H1 (cell line): Measurements from ENCODE around the gene FOXO1. TPM values are rescaled to one million over a fixed set of nuclear protein-coding genes. Genes with fewer than 3 reads are reported as not detected.

ENCODE experiments used
- CTCF ChIA-PET: fragments of 300-600 bp; sonication (Branson Sonifier 250); formaldehyde crosslinking; loops from one replicate; lab custom pipeline; 2021; ENCODE audit not compliant: partially characterized antibody; lab: Charles Lee
- POLR2A ChIA-PET: fragments of 300-600 bp; sonication (Branson Sonifier 250); formaldehyde crosslinking; loops from one replicate; lab custom pipeline; 2021; ENCODE audit warnings: inconsistent platforms; ENCODE audit not compliant: partially characterized antibody; lab: Charles Lee
- DNase-seq, 2 experiments: peaks; one replicate each; pipeline versions ENCODE4 v3.0.0 to v3.0.0-alpha.2; 2010 to 2022; ENCODE audit warnings: low spot score in 2 of 2, low read depth in 1 of 2, mixed read lengths in 1 of 2
- FAIRE-seq: peaks from 2 replicates; lab custom pipeline; 2011; peaks lifted over from hg19 to GRCh38; lab: Jason Lieb, UNC
- H2AFZ ChIP-seq: 2 replicates; pipeline ENCODE4 v1.8.1; 2012; ENCODE audit warnings: low read length, inconsistent platforms
- H2AK5ac ChIP-seq: 2 replicates; pipeline ENCODE4 v1.6.1; 2013; ENCODE audit warnings: low read depth, low read length
- H2BK120ac ChIP-seq: replicated peaks from 2 replicates; pipeline ENCODE3; 2013; ENCODE audit warnings: low read depth, low read length, inconsistent platforms
- H2BK12ac ChIP-seq: 2 replicates; pipeline ENCODE4 v1.6.1; 2013; ENCODE audit warnings: low read depth, low read length
- H2BK15ac ChIP-seq: 2 replicates; pipeline ENCODE4 v1.6.1; 2013; ENCODE audit warnings: low read length
- H2BK20ac ChIP-seq: 2 replicates; pipeline ENCODE4 v1.6.1; 2013; ENCODE audit warnings: low read length
- H2BK5ac ChIP-seq: 2 replicates; pipeline ENCODE4 v1.6.1; 2013; ENCODE audit warnings: low read depth, low read length
- H3K14ac ChIP-seq: 2 replicates; pipeline ENCODE4 v1.6.1; 2013; ENCODE audit warnings: inconsistent platforms; ENCODE audit not compliant: insufficient read length
- H3K18ac ChIP-seq: 2 replicates; pipeline ENCODE4 v1.6.1; 2013; ENCODE audit warnings: low read length; ENCODE audit errors: extremely low read depth
- H3K23ac ChIP-seq: 2 replicates; pipeline ENCODE4 v1.6.1; 2013; ENCODE audit warnings: inconsistent platforms; ENCODE audit not compliant: insufficient read length
- H3K23me2 ChIP-seq: 2 replicates; pipeline ENCODE4 v1.6.1; 2013; ENCODE audit warnings: low read depth, low read length
- H3K27ac ChIP-seq: 2 replicates; pipeline ENCODE4 v1.6.1; 2011; ENCODE audit warnings: low read depth, low read length, inconsistent platforms
- H3K27me3 ChIP-seq, 4 experiments: replicated peaks in 1 of 4; 1 replicate in 1 of 4; 2 replicates in 3 of 4; pipeline versions ENCODE4 v1.6.1 to v1.8.1; 2011 to 2013; ENCODE audit warnings: low read length in 3 of 4, mild to moderate bottlenecking in 3 of 4, inconsistent platforms in 2 of 4, mixed read lengths in 2 of 4, moderate library complexity in 1 of 4; ENCODE audit not compliant: control insufficient read depth in 3 of 4, insufficient read depth in 3 of 4; ENCODE audit errors: extremely low read depth in 1 of 4
- H3K36me3 ChIP-seq, 4 experiments: 2 replicates each; pipeline versions ENCODE4 v1.6.1 to v1.8.1; 2011 to 2013; ENCODE audit warnings: mild to moderate bottlenecking in 4 of 4, low read length in 3 of 4, moderate library complexity in 2 of 4, control low read depth in 1 of 4, inconsistent platforms in 1 of 4; ENCODE audit not compliant: insufficient read depth in 4 of 4, control insufficient read depth in 2 of 4
- H3K4ac ChIP-seq: replicated peaks from 2 replicates; pipeline ENCODE3; 2013; ENCODE audit warnings: low read length, low read depth, mixed read lengths, inconsistent platforms; ENCODE audit not compliant: insufficient read length
- H3K4me1 ChIP-seq, 4 experiments: replicated peaks in 1 of 4; 1 replicate in 1 of 4; 2 replicates in 3 of 4; pipeline versions ENCODE4 v1.6.1 to v1.8.1; 2011 to 2013; ENCODE audit warnings: low read length in 3 of 4, inconsistent platforms in 2 of 4, mixed read lengths in 1 of 4; ENCODE audit not compliant: insufficient read depth in 4 of 4, control insufficient read depth in 3 of 4
- H3K4me2 ChIP-seq, 2 experiments: 2 replicates each; pipeline versions ENCODE4 v1.6.1 to v1.8.1; 2011 to 2013; ENCODE audit warnings: low read depth in 2 of 2, low read length in 2 of 2, control low read depth in 1 of 2, inconsistent platforms in 1 of 2, mild to moderate bottlenecking in 1 of 2; ENCODE audit not compliant: insufficient read depth in 1 of 2
- H3K4me3 ChIP-seq, 4 experiments: fragments of 200-600, 300-600 bp in 1 of 4; sonication (generic), shearing (Covaris generic), sonication (Bioruptor Twin) in 1 of 4; 2 replicates each; pipeline versions ENCODE4 v1.5.1 to v1.8.1; 2011 to 2016; ENCODE audit warnings: low read length in 4 of 4, low read depth in 3 of 4, control low read depth in 2 of 4, inconsistent platforms in 2 of 4, mild to moderate bottlenecking in 2 of 4, mixed read lengths in 1 of 4, moderate library complexity in 1 of 4; ENCODE audit not compliant: insufficient read depth in 2 of 4; ENCODE audit errors: extremely low read depth in 1 of 4
- H3K56ac ChIP-seq: replicated peaks from 2 replicates; pipeline ENCODE3; 2013; ENCODE audit warnings: low read depth, mild to moderate bottlenecking, mixed read lengths, low read length, inconsistent platforms; ENCODE audit not compliant: insufficient read length
- H3K79me1 ChIP-seq: 2 replicates; pipeline ENCODE4 v1.6.1; 2013; ENCODE audit warnings: low read depth, low read length, control low read depth
- H3K79me2 ChIP-seq, 2 experiments: 2 replicates each; pipeline versions ENCODE4 v1.6.1 to v1.8.1; 2012 to 2013; ENCODE audit warnings: low read length in 2 of 2, mild to moderate bottlenecking in 2 of 2, inconsistent platforms in 1 of 2; ENCODE audit not compliant: insufficient read depth in 2 of 2, control insufficient read depth in 1 of 2
- H3K9ac ChIP-seq, 4 experiments: replicated peaks in 1 of 4; 1 replicate in 1 of 4; 2 replicates in 3 of 4; pipeline versions ENCODE4 v1.6.1 to v1.8.1; 2011 to 2013; ENCODE audit warnings: low read depth in 3 of 4, low read length in 3 of 4, control low read depth in 2 of 4, mild to moderate bottlenecking in 2 of 4, moderate library complexity in 2 of 4, inconsistent platforms in 1 of 4; ENCODE audit errors: extremely low read depth in 1 of 4
- H3K9me3 ChIP-seq, 2 experiments: 2 replicates each; pipeline versions ENCODE4 v1.6.1 to v1.8.1; 2012 to 2013; ENCODE audit warnings: mild to moderate bottlenecking in 2 of 2, moderate library complexity in 2 of 2, control low read depth in 1 of 2, inconsistent platforms in 1 of 2, low read depth in 1 of 2, low read length in 1 of 2, mixed read lengths in 1 of 2; ENCODE audit not compliant: insufficient read depth in 2 of 2
- H4K20me1 ChIP-seq, 2 experiments: replicated peaks in 1 of 2; 2 replicates each; pipeline versions ENCODE3 to v1.8.1; 2011 to 2013; ENCODE audit warnings: inconsistent platforms in 2 of 2, low read length in 2 of 2, mild to moderate bottlenecking in 1 of 2; ENCODE audit not compliant: insufficient read depth in 2 of 2, control insufficient read depth in 1 of 2
- H4K5ac ChIP-seq: 2 replicates; pipeline ENCODE4 v1.6.1; 2013; ENCODE audit warnings: low read length, low read depth, mixed read lengths, inconsistent platforms; ENCODE audit not compliant: insufficient read length
- H4K8ac ChIP-seq: 2 replicates; pipeline ENCODE4 v1.8.0; 2013; ENCODE audit warnings: mild to moderate bottlenecking, moderate library complexity, low read length, inconsistent platforms; ENCODE audit not compliant: insufficient read depth; ENCODE audit errors: extremely low read depth
- H4K91ac ChIP-seq: replicated peaks from 2 replicates; pipeline ENCODE3; 2013; ENCODE audit warnings: low read length, mixed read lengths, inconsistent platforms; ENCODE audit not compliant: insufficient read length
- EZH2 ChIP-seq: fragments of 200-600 bp; sonication (generic); IDR thresholded peaks from 2 replicates; pipeline ENCODE4 v1.7.1; 2012; ENCODE audit warnings: low read depth, mild to moderate bottlenecking, moderate library complexity, low read length, inconsistent platforms; ENCODE audit not compliant: severe bottlenecking
- POLR2A ChIP-seq, 2 experiments: IDR thresholded peaks; 1 replicate in 1 of 2; 2 replicates in 1 of 2; pipeline ENCODE4 v1.6.1; 2011; ENCODE audit warnings: low read depth in 2 of 2, low read length in 2 of 2, mild to moderate bottlenecking in 2 of 2; ENCODE audit errors: control extremely low read depth in 1 of 2
- TEAD4 ChIP-seq: IDR thresholded peaks from 2 replicates; pipeline ENCODE4 v1.6.1; 2012; ENCODE audit warnings: low read depth, low read length, inconsistent platforms, mixed read lengths
- WGBS, 2 experiments: shearing (Covaris generic) in 1 of 2; methylation state at CpG; one replicate each; pipeline versions ENCODE4 v1.1.6 to v1.1.7; 2013 to 2015; ENCODE audit warnings: low lambda C conversion rate in 2 of 2, mixed read lengths in 2 of 2, inconsistent platforms in 1 of 2, low coverage in 1 of 2, missing lambda C conversion rate in 1 of 2; ENCODE audit not compliant: insufficient replicate concordance in 2 of 2, insufficient coverage in 1 of 2, insufficient read length in 1 of 2; ENCODE audit errors: extremely low coverage in 1 of 2, missing lambda C conversion rate in 1 of 2; 5-methylcytosine and 5-hydroxymethylcytosine counted together
- polyA plus RNA-seq, 7 experiments: library from polyadenylated mRNA; depleted of rRNA in 3 of 7; stranded (reverse) in 5 of 7; unstranded in 2 of 7; fragments of >200 nt in 5 of 7; fragments of 200-250 nt in 2 of 7; gene quantifications; 1 replicate in 5 of 7; 2 replicates in 1 of 7; 4 replicates in 1 of 7; pipeline versions ENCODE4 v1.2.1 to v1.2.3, GENCODE V29; 2011 to 2013; ENCODE audit warnings: missing spikeins in 2 of 7, mixed read lengths in 2 of 7
- total RNA-seq: library from RNA; stranded (reverse); fragmentation: NEBNext Ultra II Directional; extraction: Animal tissue kit (Norgen Biotek cat#: 25700); gene quantifications from 2 replicates; pipeline ENCODE4 v1.2.1, GENCODE V29; 2021

The FOXO1 gene
- total and polyA plus RNA-seq, 2 of the 8 experiments (the other 6 are each of a cell fraction or from before 2014, with no cell fraction given): 35.3 to 56.9 TPM

DNA sequence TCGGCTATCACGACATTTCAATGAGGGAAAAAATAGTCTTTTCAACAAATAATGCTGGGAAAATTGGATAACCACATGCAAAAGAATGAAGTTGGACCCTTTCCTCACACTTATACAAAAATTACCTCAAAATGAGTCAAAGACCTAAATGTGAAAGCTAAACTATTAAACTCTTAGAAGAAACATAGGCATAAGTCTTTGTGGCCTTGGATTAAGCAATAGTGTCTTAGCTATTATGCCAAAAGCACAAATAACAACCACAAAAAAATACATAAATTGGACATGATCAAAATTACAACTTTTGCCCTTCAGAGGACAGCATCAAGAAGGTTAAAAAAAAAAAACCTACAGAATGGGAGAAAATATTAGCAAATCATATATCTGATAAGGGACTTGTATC, 156.6 kb downstream of the FOXO1 start:
- no peak overlapping the region for H3K56ac ChIP-seq
- H2AK5ac ChIP-seq: no peak overlapping the region
- ChIA-PET POLR2A (no interaction called here), CTCF (no interaction called here)
- H3K23ac ChIP-seq: no peak overlapping the region
- peaks cover 0 to 1% (median 0%) of the 10 kb centered on the region in 4 experiments; a peak in 1 of 7 replicates for H3K27me3 ChIP-seq
- FAIRE-seq: no peak
- no peak overlapping the region for H3K9ac ChIP-seq
- no peak overlapping the region for H2AFZ ChIP-seq
- no peak overlapping the region for H3K27ac ChIP-seq
- H2BK12ac ChIP-seq: no peak overlapping the region
- H3K23me2 ChIP-seq: no peaks in the 10 kb centered on the region
- H4K5ac ChIP-seq: no peak overlapping the region
- H4K8ac ChIP-seq: no peak overlapping the region
- TF ChIP-seq TEAD4: no peak
- TF ChIP-seq EZH2: no peak
- TF ChIP-seq POLR2A (IDR thresholded peaks at IDR 0.05; ENCODE audit: control extremely low read depth in 1 of 2, low read depth in 2 of 2, low read length in 2 of 2): no peak
- H2BK20ac ChIP-seq: no peak overlapping the region
- H3K18ac ChIP-seq: no peak overlapping the region
- no peak overlapping the region for H2BK15ac ChIP-seq
- H3K4ac ChIP-seq: no peak overlapping the region
- H2BK5ac ChIP-seq: no peak overlapping the region
- no peak overlapping the region for H4K91ac ChIP-seq
- H3K4me2 ChIP-seq: no peak overlapping the region
- H3K9me3 ChIP-seq: no peaks in the 10 kb centered on the region
- H3K79me1 ChIP-seq: no peaks in the 10 kb centered on the region
- no peaks in the 10 kb centered on the region for H3K79me2 ChIP-seq
- H2BK120ac ChIP-seq: no peak overlapping the region
- H3K4me3 ChIP-seq: no peak overlapping the region
- no peak overlapping the region for H3K14ac ChIP-seq
- no peaks in the 10 kb centered on the region for H3K4me1 ChIP-seq
- H3K36me3 ChIP-seq: no peaks in the 10 kb centered on the region
- DNase-seq: no peak
- 90% methylated on average over 2 of the region's 2 CpGs; no CpG with 5 or more reads in 1 of the 2 experiments for WGBS, 2 experiments
- no peaks in the 10 kb centered on the region for H4K20me1 ChIP-seq
